ENCODE data around the gene NUF2.

DNA sequence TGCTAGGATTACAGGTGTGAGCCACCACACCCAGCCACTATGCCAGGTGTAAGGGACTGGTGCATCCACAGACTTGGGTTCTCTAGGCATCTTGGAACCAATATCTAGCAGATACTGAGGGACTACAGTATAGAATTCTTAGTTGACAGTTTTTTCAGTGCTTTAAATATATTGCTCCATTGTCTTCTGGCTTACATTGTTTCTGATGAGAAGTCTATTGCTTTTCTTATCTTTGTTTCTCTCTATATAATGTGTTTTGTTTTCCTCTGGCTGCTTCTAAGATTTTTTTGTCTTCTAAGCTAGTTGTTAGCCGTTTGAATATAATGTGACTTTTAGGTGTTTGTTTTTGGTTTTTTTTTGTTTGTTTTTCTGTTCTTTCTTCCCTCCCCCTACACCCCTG, 13.5 kb downstream of the NUF2 start:
- TF ChIP-seq, protein P1, sequence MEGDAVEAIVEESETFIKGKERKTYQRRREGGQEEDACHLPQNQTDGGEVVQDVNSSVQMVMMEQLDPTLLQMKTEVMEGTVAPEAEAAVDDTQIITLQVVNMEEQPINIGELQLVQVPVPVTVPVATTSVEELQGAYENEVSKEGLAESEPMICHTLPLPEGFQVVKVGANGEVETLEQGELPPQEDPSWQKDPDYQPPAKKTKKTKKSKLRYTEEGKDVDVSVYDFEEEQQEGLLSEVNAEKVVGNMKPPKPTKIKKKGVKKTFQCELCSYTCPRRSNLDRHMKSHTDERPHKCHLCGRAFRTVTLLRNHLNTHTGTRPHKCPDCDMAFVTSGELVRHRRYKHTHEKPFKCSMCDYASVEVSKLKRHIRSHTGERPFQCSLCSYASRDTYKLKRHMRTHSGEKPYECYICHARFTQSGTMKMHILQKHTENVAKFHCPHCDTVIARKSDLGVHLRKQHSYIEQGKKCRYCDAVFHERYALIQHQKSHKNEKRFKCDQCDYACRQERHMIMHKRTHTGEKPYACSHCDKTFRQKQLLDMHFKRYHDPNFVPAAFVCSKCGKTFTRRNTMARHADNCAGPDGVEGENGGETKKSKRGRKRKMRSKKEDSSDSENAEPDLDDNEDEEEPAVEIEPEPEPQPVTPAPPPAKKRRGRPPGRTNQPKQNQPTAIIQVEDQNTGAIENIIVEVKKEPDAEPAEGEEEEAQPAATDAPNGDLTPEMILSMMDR (IDR thresholded peaks at IDR 0.05 in 2 of 3, conservative IDR thresholded peaks at IDR 0.05 in 1 of 3; ENCODE audit: control insufficient read depth in 2 of 3, extremely low read depth in 1 of 3, insufficient read depth in 1 of 3, low read depth in 3 of 3, low read length in 3 of 3), result no peak
- TF ChIP-seq CREM (IDR thresholded peaks at IDR 0.05; ENCODE audit: low read depth) (no peak), ETV6 (conservative IDR thresholded peaks at IDR 0.05 in 1 of 2, IDR thresholded peaks at IDR 0.05 in 1 of 2; ENCODE audit: borderline replicate concordance in 1 of 2, low read depth in 1 of 2) (no peak)

Measured in GM12878 (cell line).